OCI-LY1 (cell line): Measurements from ENCODE around the gene PLAAT4.
"Not testable (repeated sequence)": the region's sequence is repeated elsewhere in the genome, so short reads cannot be mapped to it uniquely, and the experiment has no call there.

Experiments
- H2AFZ ChIP-seq: fragments of 200-600 bp; sonication (generic), shearing (Covaris generic); 2 replicates; pipeline ENCODE4 v1.6.0; 2014; ENCODE audit warnings: antibody characterized with exemption, mild to moderate bottlenecking, low read length
- H3F3A ChIP-seq: fragments of 200-600 bp; sonication (generic), shearing (Covaris generic); 2 replicates; pipeline ENCODE4 v1.6.0; 2014; ENCODE audit warnings: mild to moderate bottlenecking, antibody characterized with exemption, low read length, moderate library complexity; ENCODE audit not compliant: insufficient read depth
- H3K27ac ChIP-seq: fragments of 200-600 bp; sonication (generic); 2 replicates; pipeline ENCODE4 v1.5.1; 2014; ENCODE audit warnings: low read length, mixed run types, mild to moderate bottlenecking, low read depth; ENCODE audit not compliant: poor library complexity, severe bottlenecking
- H3K27me3 ChIP-seq: fragments of 200-600 bp; sonication (generic); 2 replicates; pipeline ENCODE4 v1.6.0; 2014; ENCODE audit warnings: antibody characterized with exemption, mild to moderate bottlenecking, low read length, moderate library complexity; ENCODE audit not compliant: insufficient read depth
- H3K36me3 ChIP-seq: fragments of 200-600 bp; sonication (generic); 2 replicates; pipeline ENCODE4 v1.6.1; 2014; ENCODE audit warnings: mild to moderate bottlenecking, antibody characterized with exemption, low read length, moderate library complexity, mixed read lengths; ENCODE audit not compliant: insufficient read depth
- H3K4me1 ChIP-seq: fragments of 200-600 bp; sonication (generic); 2 replicates; pipeline ENCODE4 v1.5.1; 2014; ENCODE audit warnings: mild to moderate bottlenecking, low read length, moderate library complexity; ENCODE audit not compliant: insufficient read depth, severe bottlenecking
- H3K4me2 ChIP-seq: fragments of 200-600 bp; sonication (generic), shearing (Covaris generic); 2 replicates; pipeline ENCODE4 v1.6.1; 2014; ENCODE audit warnings: low read length
- H3K4me3 ChIP-seq: fragments of 200-600 bp; sonication (generic); 2 replicates; pipeline ENCODE4 v1.5.1; 2014; ENCODE audit warnings: low read length, low read depth, mild to moderate bottlenecking, mixed read lengths; ENCODE audit not compliant: poor library complexity, severe bottlenecking
- H3K79me2 ChIP-seq: fragments of 200-600 bp; shearing (Covaris generic); 2 replicates; pipeline ENCODE4 v1.6.1; 2016; ENCODE audit warnings: mixed run types, low read length, mixed read lengths; ENCODE audit not compliant: insufficient read depth
- H3K9ac ChIP-seq: fragments of 200-600 bp; sonication (generic), shearing (Covaris generic); 2 replicates; pipeline ENCODE4 v1.6.1; 2014; ENCODE audit warnings: mild to moderate bottlenecking, low read length, mixed read lengths
- H3K9me2 ChIP-seq: fragments of 200-600 bp; sonication (generic), shearing (Covaris generic); 2 replicates; pipeline ENCODE4 v1.6.1; 2014; ENCODE audit warnings: low read depth, mild to moderate bottlenecking, low read length, mixed read lengths
- H3K9me3 ChIP-seq: fragments of 200-600 bp; shearing (Covaris generic); 2 replicates; pipeline ENCODE4 v1.6.1; 2014; ENCODE audit warnings: low read length, mixed read lengths
- H4K20me1 ChIP-seq: fragments of 200-600 bp; sonication (generic), shearing (Covaris generic); 2 replicates; pipeline ENCODE4 v1.6.0; 2016; ENCODE audit warnings: mild to moderate bottlenecking, low read length; ENCODE audit not compliant: insufficient read depth
- CTCF ChIP-seq: fragments of 200-600 bp; sonication (generic), shearing (Covaris generic); IDR thresholded peaks from 2 replicates; pipeline ENCODE4 v1.5.1; 2017; ENCODE audit warnings: mild to moderate bottlenecking, antibody characterized with exemption, low read length, moderate library complexity, mixed read lengths
- EZH2 ChIP-seq: fragments of 200-600 bp; sonication (generic), shearing (Covaris generic); IDR thresholded peaks from 2 replicates; pipeline ENCODE4 v1.8.0; 2017; ENCODE audit warnings: borderline replicate concordance, mixed run types, mild to moderate bottlenecking, antibody characterized with exemption, low read length, moderate library complexity, mixed read lengths

Gene PLAAT4

GRCh38 chr11:63537293-63538101 lies 889 bp downstream of the PLAAT4 start:
- Histone ChIP-seq H3K4me3 (no peak overlapping the region), H3K9me3 (no peaks in the 10 kb centered on the region), H3K4me2 (peak overlapping the region; percentile 46), H3K4me1 (peaks cover 11% of the 10 kb centered on the region), H3K27me3 (no peaks in the 10 kb centered on the region), H3K9ac (no peak overlapping the region), H4K20me1 (no peaks in the 10 kb centered on the region), H3K9me2 (no peaks in the 10 kb centered on the region), H3F3A (no peaks in the 10 kb centered on the region), H3K79me2 (no peaks in the 10 kb centered on the region), H3K27ac (no peak overlapping the region), H3K36me3 (no peaks in the 10 kb centered on the region), H2AFZ (no peak overlapping the region)
- TF ChIP-seq EZH2 (no peak), CTCF (no peak)

- H3K79me2 ChIP-seq, H3K4me2 ChIP-seq, H3K4me1 ChIP-seq, H3K27ac ChIP-seq, H4K20me1 ChIP-seq, H3K9me3 ChIP-seq, H2AFZ ChIP-seq, H3K4me3 ChIP-seq, H3K9me2 ChIP-seq, H3K27me3 ChIP-seq, H3F3A ChIP-seq, H3K36me3 ChIP-seq, H3K9ac ChIP-seq: not testable (repeated sequence)
These were observed 5.9 kb downstream of the PLAAT4 start for GRCh38 chr11:63542506-63542905.

GRCh38 chr11:63543711-63544110 lies 7.1 kb downstream of the PLAAT4 start:
- Histone ChIP-seq H3K4me2 (no peak overlapping the region), H3K27me3 (no peaks in the 10 kb centered on the region; the same call in 1 of the 2 replicates), H3K27ac (no peak overlapping the region), H3K36me3 (no peaks in the 10 kb centered on the region), H3K4me3 (no peak overlapping the region), H3K9me2 (no peaks in the 10 kb centered on the region), H3K79me2 (no peaks in the 10 kb centered on the region), H3F3A (no peaks in the 10 kb centered on the region), H2AFZ (no peak overlapping the region), H3K9me3 (no peaks in the 10 kb centered on the region), H4K20me1 (no peaks in the 10 kb centered on the region), H3K9ac (no peak overlapping the region), H3K4me1 (no peaks in the 10 kb centered on the region)
- TF ChIP-seq EZH2 (no peak), CTCF (no peak)

GRCh38 chr11:63547061-63547460 lies 10.5 kb downstream of the PLAAT4 start:
- Histone ChIP-seq H3K27ac (no peak overlapping the region), H2AFZ (no peak overlapping the region), H3K79me2 (no peaks in the 10 kb centered on the region), H3K4me1 (no peaks in the 10 kb centered on the region), H3K36me3 (no peaks in the 10 kb centered on the region), H3K27me3 (no peaks in the 10 kb centered on the region; the same call in 1 of the 2 replicates), H3K4me2 (no peak overlapping the region), H3F3A (no peaks in the 10 kb centered on the region), H3K9ac (no peak overlapping the region), H3K4me3 (no peak overlapping the region), H4K20me1 (no peaks in the 10 kb centered on the region), H3K9me2 (no peaks in the 10 kb centered on the region), H3K9me3 (no peaks in the 10 kb centered on the region)
- no peak for TF ChIP-seq CTCF
